Stimulated activated CD4-positive, alpha-beta T cell treated with anti-CD3 and anti-CD28 coated beads, Interleukin-12 subunit alpha, Interleukin-12 subunit beta, amount 100 ng/mL, for 4 hours (primary cell): ENCODE results near the gene EFEMP1.
"Not testable (repeated sequence)": the region's sequence is repeated elsewhere in the genome, so short reads cannot be mapped to it uniquely, and the experiment has no call there.

Experiments used
- DNase-seq: peaks from one replicate; pipeline ENCODE4 v3.0.0-alpha.2; 2020

EFEMP1 gene

DNA sequence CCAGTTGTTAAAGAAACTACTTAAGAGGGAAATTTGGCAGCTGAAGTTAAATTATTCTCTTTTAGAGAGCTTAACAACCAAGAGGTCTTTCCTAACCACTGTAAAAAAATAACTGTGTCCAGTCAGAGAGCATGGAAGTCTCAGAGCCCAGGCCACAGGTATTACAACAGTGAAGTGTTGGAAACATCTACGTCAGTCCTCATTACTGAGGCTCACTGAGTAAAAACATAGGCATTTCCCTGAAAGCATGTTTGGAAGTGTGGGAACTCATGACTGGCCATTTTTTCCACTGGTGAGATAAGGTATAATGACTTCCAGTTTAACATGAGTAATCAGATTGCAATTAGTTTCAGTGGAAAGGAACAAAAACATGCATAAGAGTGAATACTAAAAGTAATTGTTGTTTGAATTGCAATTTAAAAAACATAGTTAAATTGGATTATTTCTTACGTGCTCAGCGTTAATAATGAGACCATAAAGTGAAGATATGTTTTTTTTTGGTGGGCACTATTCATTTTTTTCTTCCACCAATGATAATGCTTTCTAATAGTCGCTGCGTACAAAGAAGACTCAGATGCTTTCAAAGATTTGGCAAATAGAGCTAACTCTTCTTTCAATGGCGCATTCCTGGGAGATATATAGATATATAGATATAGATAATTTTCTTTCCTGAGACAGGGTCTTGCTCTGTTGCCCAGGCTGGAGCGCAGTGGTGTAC, 60.8 kb downstream of the EFEMP1 start:
- DNase-seq, result no peak

DNA sequence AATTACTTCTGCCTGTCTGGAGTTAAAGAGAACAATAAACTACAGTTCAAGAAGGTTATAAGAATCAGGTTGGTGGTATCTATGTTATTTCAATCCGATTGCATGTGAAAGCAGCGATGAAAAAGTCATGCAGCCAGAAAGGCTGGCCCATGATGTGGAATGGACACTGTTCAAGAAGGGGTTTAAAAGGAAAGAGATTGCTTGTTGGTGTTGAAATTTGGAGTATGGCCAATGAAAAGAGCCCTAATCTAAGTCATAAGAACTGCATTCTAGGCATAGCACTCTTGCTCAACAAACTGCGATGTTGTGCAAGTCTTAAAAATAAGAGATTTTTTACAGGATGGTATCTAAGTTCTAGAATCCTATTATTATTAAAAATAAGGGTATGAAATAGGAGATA, 61.3 kb downstream of the EFEMP1 start:
- DNase-seq, result no peak

DNA sequence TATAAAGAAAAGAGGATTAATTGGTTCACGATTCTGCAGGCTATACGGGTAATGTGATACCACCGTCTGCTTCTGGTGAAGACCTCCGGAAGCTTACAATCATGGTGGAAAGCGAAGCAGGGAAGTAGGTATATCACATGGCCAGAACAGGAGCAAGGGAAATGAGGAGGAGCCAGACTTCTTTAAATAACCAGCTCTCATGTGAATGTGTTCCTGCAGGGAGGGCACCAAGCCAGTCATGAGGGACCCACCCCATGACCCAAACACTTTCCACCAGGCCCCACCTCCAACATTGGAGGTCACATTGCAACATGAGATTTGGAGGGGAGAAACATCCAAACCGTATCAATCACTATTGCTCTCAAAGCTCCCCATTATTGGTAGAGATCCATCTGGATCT, 61.8 kb downstream of the EFEMP1 start:
- DNase-seq, result no peak

DNA sequence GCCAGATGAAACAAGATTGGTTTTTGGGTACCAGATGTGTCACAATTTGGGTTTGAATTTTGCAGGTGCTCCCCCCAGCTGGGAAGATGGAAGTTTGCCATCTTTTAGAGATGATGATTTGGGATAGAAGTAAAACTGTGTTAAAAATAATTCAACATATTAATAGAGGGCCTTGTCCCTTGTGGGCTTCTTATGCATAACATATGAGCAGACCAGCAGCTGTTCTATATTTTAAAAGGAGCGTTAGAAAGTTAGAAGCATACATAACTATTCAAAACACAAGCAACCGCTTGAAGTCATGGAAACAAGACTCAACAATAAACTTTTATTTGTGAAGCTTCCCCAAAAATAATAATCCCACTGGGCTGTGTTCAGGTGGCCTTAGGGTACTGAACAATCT, 62.8 kb downstream of the EFEMP1 start:
- DNase-seq, result no peak

DNA sequence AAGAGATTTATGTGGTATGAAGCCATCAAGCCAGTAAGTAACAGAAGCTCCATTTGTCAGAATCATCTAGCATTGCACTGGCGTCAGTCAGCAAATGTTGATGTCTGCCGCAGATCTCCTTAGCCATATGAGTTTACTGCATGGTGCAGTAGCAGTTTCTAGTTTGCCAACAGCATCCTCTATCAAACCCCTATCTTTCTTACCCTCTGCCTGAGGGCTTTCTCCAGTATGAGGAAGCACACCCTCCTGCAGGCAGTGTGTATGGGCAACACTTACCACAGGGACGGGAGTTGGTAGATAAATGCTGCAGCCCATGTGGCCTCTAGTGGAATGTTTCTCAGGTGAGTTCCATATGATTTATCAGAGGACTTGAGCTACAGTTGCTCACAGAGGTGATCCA, 63.7 kb downstream of the EFEMP1 start:
- no peak for DNase-seq

DNA sequence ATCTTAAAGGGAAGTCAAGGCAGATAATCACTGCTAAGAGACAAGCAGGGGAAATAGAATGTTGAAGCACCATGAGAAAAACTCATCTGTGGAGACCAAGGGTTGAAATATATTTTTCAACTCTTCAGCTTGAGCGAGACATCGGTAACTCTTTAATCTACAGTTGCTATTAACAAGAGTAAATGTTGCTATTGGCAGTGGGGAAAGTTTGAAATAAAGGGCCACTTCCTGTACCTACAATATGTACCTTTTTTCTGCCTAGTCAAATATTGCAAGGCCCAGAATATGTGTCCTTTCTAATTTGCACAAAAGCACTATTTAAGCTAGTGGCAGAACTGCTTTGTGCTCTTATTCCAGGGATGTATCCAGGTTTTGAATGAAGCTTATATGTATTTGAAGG, 65.8 kb downstream of the EFEMP1 start:
- DNase-seq, result no peak

DNA sequence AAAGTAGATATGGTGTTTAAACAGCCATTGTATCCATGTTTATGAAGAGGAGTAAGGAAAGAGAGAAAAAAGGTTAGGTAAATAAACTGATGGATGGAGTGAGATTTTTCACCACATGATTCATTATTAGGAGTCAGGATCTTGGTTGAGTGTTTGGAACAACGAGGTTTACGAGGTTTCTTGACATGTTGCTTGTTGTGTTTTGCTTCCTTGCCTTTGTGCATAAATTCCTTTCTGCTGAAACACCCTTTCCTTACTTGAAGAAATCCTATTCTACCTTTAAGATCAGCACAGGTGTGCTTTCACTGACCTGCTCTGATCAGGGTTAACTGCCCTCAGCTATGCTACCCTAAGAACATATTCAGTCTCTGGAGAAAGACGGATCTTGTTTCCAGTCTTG, 66.6 kb downstream of the EFEMP1 start:
- no peak for DNase-seq

DNA sequence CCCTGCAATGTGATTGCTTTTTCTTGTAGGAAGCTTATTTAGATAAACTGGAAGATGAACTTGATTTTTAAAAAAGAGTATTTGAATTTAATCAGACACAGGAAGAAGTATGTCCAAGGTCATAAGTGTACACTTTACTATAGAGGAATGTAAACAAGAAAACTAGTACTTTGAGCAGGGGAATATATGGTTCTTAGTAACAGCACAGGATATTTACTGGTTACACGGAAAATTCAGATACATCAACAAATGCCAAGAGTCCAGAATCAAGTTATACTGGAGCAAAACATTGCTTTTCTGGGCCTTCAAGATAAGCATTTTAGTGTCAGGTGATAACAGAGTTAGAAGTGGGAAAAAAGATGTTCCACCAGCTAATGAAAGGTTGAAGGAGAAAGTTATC, 75.5 kb downstream of the EFEMP1 start:
- no peak for DNase-seq

DNA sequence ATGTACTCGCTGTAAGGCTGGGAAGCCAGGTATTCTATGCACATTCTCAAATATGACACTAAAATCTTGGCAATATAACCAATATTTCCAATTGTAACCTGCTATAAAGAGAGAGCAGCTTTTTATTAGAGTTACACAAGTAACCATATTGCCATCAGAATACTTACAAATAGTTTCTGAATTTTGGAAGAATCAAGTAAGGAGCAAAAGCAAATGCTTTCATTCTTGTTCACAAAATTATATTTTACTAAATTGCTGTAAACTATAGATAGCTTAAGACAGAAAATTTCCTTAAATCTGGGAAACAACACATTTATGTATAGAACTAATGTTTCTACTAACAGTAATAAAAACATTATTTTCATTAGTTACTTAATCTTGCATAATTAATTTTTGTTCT, 77.2 kb downstream of the EFEMP1 start:
- DNase-seq, result no peak

DNA sequence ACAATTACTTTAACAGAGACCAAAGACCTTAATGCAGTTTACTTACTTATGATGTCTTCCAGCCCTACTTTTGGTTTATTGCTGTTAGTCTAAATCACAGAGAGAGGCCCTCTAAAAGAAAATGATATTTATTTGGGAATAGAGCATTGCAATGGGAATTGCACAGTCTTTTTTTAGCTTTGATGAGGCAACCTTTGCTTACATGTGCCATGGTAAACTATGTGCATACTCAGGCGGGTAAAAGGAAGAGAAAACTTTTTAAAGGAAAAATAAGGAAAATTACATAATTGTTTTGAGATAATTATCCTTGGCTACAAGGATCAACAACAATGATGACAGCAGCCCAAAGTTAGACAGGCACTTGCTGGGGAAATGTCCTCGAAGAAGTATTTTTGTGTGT, 78.6 kb downstream of the EFEMP1 start:
- DNase-seq, result no peak

DNA sequence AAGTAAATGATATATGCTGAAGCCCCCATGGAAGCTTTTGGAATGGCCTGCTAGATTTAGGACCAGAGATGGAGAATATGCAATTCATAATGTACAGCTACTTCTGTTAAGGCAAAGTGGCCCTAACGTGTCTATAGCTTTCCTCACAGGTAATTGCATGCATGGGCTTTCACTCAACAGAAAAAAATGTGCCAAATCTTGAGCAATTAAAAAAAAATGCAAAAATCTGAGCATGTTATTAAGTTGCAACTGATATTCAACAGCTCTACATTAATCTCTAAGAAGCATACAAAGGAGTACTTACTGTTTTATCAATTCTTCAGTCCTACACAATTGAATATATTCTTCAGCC, 79.6 kb downstream of the EFEMP1 start:
- no peak for DNase-seq

DNA sequence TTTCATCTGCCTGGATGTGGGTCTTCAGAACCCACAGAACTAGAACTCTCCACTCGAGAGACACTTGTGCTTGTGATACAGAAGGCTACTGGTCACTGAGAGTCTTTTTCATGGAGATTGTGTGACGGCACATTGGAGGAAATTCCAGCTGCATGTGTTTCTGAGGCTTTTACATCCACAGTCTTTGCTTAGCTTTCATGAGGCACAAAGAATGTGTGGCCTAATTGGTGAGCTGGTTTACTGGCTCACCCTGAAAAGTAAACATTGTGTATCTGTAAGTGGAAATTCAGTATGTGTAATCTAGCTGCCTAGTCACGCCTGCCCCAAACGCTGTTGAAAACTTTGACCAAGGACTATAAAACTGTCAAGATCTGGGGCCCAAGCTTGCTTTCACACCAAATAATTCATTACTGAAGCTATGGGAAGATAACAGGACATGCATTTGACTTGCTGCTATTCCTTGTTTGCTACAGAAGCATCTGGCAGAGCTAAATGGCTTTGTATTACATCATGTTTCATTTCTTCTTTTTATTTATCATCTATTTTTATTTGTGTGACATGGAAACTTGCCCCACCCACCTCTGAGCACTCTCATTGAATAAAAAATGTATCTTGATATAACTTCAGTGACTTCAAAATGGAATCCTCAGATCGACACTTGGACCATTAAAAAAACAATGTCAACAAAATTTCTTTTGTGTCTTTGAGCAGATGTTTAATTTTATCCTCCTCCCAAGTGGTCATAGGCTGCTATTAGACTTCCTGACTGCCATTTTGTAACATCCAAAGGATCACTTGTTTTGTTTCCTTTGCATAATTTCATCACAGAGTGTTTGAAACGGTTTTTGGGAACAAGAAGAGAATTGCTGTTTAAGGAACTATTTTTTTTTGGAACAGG, 80.2 kb downstream of the EFEMP1 start:
- DNase-seq, result no peak

DNA sequence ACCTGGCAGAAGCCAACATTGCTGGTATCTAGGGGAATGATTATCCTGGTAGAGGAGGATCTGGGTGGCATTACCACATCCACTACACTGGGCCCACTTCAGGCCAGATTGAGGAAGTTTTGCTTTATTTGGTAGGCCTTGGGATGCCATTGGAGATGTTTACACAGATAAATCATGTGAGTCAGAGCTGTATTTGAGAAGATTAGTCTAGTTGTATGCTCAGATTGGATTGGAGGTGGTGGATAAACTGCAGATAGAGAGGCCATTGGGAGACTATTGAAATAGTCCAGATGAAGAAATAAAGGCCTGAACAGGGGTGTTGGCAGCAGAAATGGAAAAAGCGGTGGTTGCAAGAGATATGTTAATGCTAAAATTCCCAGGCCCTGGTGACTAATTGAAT, 81.5 kb downstream of the EFEMP1 start:
- no peak for DNase-seq

DNA sequence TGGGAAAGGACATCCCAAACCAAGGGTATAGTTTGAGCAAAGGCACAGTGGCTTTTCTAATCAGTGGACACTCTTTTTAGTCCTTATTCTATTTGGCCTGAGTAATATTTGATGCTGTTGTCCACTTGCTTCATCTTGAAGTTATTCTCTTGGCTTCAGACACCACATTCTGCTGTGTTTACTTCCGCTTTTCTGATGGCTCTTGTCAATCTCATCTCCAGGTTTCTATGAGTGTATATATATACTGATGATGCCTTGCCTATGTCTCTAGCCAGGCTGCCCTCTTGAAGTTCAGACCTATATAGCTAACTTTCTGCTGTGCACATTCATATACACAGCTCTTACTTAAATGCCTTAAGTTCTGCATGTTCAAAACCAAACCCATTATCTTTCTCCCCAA, 83.1 kb downstream of the EFEMP1 start:
- no peak for DNase-seq

DNA sequence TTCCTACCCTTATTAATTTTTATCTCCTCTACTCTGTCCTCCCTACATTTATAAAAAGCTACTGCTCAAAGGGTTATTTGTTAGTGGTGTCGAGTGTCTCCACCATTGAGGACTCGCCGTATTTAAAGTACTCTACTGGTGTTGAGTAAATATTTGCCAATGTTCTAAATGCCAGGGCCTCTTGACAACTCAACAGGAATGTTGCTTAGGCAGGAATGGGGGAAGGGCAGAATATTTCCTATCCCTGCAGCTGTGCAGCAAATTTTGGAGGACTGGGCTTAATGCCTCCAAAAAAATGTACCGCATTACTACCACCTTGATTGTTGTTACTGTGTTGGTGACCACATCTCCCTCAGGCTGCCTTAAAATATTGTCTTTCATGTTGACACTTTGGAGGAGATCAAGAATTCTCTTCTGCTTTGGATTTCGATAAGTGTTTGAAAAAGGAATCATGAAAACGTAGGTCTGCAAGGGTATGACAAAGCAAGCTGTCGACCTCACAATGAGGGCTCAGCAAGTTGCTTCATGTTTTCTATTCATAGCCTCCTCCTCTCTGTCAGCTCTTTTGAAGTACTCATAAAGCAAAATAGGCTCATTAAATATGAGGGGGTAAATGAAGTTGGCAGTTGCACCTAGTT, 84.3 kb downstream of the EFEMP1 start:
- DNase-seq, result no peak

DNA sequence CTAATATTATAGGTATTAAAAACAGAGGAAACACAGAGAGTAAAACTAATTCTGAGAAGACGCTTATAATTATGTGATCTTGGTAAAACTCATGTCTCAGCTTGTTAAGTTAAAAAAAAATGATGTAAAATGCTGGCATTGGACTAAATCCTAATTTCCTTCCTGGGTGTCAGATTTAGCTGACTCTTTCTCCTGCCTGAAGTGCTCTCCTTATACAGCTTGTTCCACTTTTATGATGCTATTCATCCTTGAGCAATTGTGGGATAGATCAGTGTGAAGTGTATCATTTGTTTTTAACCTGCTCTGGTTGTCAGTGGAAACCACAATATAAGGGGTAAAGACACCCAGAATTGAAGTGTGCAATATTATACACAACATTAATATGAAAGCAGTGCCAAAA, 84.9 kb downstream of the EFEMP1 start:
- no peak for DNase-seq

DNA sequence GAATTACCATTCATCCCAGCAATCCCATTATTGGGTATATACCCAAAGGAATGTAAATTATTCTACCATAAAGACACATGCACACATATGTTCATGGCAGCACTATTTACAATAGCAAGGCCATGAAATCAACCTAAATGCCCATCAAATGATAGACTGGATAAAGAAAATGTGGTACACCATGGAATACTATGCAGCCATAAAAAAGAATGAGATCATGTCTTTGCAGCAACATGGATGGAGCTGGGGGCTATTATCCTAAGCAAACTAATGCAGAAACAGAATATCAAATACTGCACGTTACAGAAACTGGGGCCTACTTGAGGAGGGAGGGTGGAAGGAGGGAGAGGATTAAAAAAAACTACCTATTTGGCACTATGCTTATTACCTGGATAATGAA, 85.5 kb downstream of the EFEMP1 start:
- not testable (repeated sequence) for DNase-seq

DNA sequence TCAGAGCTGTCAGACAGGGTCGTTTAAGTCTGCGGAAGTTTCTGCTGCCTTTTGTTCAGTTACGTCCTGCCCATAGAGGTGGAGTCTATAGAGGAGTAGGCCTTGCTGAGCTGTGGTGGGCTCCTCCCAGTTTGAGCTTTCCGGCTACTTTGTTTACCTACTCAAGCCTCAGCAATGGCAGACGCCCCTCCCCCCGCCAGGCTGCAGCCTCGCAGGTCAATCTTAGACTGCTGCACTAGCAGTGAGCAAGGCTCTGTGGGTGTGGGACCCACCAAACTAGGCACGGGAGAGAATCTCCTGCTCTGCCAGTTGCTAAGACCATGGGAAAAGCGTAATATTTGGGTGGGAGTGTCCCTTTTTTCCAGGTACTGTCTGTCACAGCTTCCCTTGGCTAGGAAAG, 86.5 kb downstream of the EFEMP1 start:
- DNase-seq, result no peak

DNA sequence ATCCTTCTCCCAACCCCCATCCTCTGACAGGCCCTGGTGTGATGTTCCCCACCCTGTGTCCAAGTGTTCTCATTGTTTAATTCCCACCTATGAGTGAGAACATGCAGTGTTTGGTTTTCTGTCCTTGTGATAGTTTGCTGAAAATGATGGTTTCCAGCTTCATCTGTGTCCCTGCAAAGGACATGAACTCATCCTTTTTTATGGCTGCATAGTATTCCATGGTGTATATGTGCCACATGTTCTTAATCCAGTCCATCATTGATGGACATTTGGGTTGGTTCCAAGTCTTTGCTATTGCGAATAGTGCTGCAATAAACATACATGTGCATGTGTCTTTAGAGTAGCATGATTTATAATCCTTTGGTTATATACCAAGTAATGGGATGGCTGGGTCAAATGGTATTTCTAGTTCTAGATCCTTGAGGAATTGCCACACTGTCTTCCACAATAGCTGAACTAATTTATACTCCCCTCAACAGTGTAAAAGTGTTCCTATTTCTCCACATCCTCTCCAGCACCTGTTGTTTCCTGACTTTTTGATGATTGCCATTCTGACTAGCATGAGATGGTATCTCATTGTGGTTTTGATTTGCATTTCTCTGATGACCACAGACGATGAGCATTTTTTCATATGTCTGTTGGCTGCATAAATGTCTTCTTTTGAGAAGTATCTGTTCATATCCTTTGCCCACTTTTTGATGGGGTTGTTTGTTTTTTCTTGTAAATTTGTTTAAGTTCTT, 91.7 kb downstream of the EFEMP1 start:
- not testable (repeated sequence) for DNase-seq

DNA sequence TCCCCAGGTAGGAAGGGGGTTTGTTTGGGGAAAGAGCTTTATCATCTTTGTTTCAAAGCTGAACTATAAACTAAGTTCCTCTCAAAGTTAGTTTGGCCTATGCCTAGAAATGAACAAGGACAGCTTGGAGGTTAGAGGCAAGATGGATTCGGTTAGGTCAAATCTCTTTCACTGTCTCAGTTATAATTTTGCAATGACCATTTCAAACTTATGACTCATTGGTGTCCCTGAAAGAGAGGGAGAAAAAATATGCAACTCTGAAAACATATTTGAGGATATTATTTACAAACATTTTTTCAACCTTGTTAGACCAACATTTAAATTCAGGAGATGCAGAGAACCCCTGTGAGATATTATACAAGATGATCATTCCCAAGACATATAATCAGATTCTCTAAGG, 95.7 kb downstream of the EFEMP1 start:
- DNase-seq, result no peak

DNA sequence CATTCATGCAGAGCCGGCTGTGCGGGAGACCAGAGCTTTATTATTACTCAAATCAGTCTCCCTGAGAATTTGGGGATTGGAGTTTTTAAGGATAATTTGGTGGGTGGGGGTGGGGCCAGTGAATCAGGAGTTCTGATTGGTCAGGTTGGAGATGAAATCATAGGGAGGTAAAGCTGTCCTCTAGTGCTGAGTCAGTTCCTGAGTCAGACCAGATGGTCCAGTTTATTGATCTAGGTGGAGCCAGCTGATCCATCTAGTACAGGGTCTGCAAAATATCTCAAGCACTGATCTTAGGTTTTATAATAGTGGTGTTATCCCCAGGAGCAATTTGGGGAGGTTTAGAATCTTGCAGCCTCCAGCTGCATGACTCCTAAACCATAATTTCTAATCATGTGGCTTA, 96.2 kb downstream of the EFEMP1 start:
- DNase-seq, result not testable (repeated sequence)

DNA sequence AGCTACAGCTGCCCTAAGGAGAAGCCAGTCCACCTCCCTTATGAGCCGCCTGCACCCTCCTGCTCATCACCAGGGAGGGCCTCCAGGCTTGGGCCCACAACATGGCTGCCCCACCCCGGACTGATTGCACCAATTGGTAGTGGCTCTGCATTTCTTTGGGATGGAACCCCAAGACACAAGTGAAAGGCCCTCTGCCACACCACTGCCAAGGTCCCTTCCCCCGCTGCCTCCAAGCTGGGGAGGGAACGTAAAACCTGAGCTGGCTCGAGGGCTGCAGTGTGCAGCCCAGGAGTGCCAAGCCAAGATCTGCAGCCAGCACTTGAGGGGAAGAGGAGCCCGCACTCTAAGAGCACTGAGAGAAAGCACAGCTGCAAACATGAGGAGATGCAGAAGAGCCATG, 97.3 kb downstream of the EFEMP1 start:
- DNase-seq, result no peak

DNA sequence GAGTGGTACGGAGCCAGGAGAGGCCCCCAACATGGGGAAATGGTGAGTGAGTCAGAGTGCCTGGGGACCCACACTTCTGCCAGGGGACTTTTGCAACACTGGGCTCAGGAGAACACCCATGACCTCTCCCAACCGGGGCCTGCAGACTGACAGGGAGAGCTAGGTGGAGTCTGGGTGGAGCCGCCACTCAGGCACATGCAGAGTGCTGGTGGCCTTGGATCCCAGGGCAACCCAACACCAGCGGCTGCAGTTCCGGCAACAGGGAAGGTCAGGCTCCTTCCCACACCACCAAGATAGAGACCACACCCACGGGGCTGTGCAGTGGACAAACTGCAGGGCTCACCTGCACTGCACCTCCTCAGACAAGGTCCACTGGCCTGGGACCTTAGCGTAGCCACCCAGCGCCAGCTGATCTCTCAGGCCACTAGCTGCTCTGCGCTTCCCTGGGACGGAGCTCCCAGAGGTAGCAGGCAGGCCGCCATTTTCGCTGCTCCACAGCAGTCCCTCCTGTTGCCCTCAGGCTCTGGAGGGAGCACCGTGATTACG, 99.0 kb downstream of the EFEMP1 start:
- no peak for DNase-seq
